ENCODE data around the gene P2RX5. TPM values are rescaled to one million over a fixed set of nuclear protein-coding genes. Genes with fewer than 3 reads are reported as not detected.
A peak's percentile ranks its signal among the peaks of the same experiment; 100 is the strongest.

P2RX5 gene
- total RNA-seq, 6 experiments from 2014 or later: 5.2 to 16.1 (median 7.0) TPM

- TF ChIP-seq CTCF (IDR thresholded peaks at IDR 0.05): no peak
- Mint-ChIP-seq H3K4me3 (no peak overlapping the region), H3K27ac (no peak overlapping the region), H3K9me3 (no peaks in the 10 kb centered on the region), H3K36me3 (ENCODE audit: low read depth) (no peaks in the 10 kb centered on the region), H3K27me3 (ENCODE audit: insufficient read depth) (peaks cover 7% of the 10 kb centered on the region; the same call in 1 of the 2 replicates), H3K4me1 (ENCODE audit: low read depth) (no peaks in the 10 kb centered on the region)
- DNase-seq: no peak
Measured at GRCh38 chr17:3685174-3685573, 10.8 kb downstream of the P2RX5 start.

GRCh38 chr17:3683054-3683511 is 12.9 kb downstream of the P2RX5 start:
- DNase-seq: no peak
- Mint-ChIP-seq H3K9me3 (no peaks in the 10 kb centered on the region), H3K36me3 (ENCODE audit: low read depth) (no peaks in the 10 kb centered on the region), H3K4me3 (no peak overlapping the region), H3K27ac (no peak overlapping the region), H3K27me3 (ENCODE audit: insufficient read depth) (peaks cover 9% of the 10 kb centered on the region; the same call in 1 of the 2 replicates), H3K4me1 (ENCODE audit: low read depth) (peaks cover 6% of the 10 kb centered on the region; the same call in 1 of the 2 replicates)
- TF ChIP-seq CTCF (IDR thresholded peaks at IDR 0.05): peak; percentile 94

- H3K36me3 Mint-ChIP-seq (ENCODE audit: low read depth): no peaks in the 10 kb centered on the region
- no peak for DNase-seq
- no peak overlapping the region for H3K4me3 Mint-ChIP-seq
- no peaks in the 10 kb centered on the region for H3K9me3 Mint-ChIP-seq
- peaks cover 6% of the 10 kb centered on the region; the same call in 1 of the 2 replicates for H3K4me1 Mint-ChIP-seq (ENCODE audit: low read depth)
- no peak for TF ChIP-seq CTCF (IDR thresholded peaks at IDR 0.05)
- peaks cover 9% of the 10 kb centered on the region for H3K27me3 Mint-ChIP-seq (ENCODE audit: insufficient read depth)
- no peak overlapping the region for H3K27ac Mint-ChIP-seq
Measured at GRCh38 chr17:3682033-3682432, 13.9 kb downstream of the P2RX5 start.

- no peak for DNase-seq
- H3K4me3 Mint-ChIP-seq: no peak overlapping the region
- TF ChIP-seq CTCF (IDR thresholded peaks at IDR 0.05): no peak
Measured at GRCh38 chr17:3681565-3681964, 14.4 kb downstream of the P2RX5 start.

GRCh38 chr17:3681057-3681456 is 14.9 kb downstream of the P2RX5 start:
- TF ChIP-seq CTCF (IDR thresholded peaks at IDR 0.05): no peak
- no peaks in the 10 kb centered on the region for H3K36me3 Mint-ChIP-seq (ENCODE audit: low read depth)

More at GRCh38 chr17:3681565-3681964, 14.4 kb downstream of the P2RX5 start:
- Mint-ChIP-seq H3K9me3 (no peaks in the 10 kb centered on the region), H3K27me3 (ENCODE audit: insufficient read depth) (peaks cover 9% of the 10 kb centered on the region), H3K27ac (no peak overlapping the region), H3K36me3 (ENCODE audit: low read depth) (no peaks in the 10 kb centered on the region), H3K4me1 (ENCODE audit: low read depth) (peaks cover 6% of the 10 kb centered on the region; the same call in 1 of the 2 replicates)

More at GRCh38 chr17:3681057-3681456, 14.9 kb downstream of the P2RX5 start:
- no peaks in the 10 kb centered on the region for H3K9me3 Mint-ChIP-seq
- no peak overlapping the region for H3K4me3 Mint-ChIP-seq
- peaks cover 9% of the 10 kb centered on the region for H3K27me3 Mint-ChIP-seq (ENCODE audit: insufficient read depth)
- DNase-seq: no peak
- H3K4me1 Mint-ChIP-seq (ENCODE audit: low read depth): peaks cover 6% of the 10 kb centered on the region; the same call in 1 of the 2 replicates
- H3K27ac Mint-ChIP-seq: no peak overlapping the region
